GM19395 (cell line): ENCODE results near the gene ARSG.
"Not testable (repeated sequence)": the region's sequence is repeated elsewhere in the genome, so short reads cannot be mapped to it uniquely, and the experiment has no call there.

Source experiments
- ATAC-seq: cut with Tn5 transposase; IDR thresholded peaks from one replicate; pipeline ENCODE4 v1.9.1; 2021; ENCODE audit warnings: mild to moderate bottlenecking, moderate library complexity; ENCODE audit not compliant: unreplicated experiment

The ARSG gene

DNA sequence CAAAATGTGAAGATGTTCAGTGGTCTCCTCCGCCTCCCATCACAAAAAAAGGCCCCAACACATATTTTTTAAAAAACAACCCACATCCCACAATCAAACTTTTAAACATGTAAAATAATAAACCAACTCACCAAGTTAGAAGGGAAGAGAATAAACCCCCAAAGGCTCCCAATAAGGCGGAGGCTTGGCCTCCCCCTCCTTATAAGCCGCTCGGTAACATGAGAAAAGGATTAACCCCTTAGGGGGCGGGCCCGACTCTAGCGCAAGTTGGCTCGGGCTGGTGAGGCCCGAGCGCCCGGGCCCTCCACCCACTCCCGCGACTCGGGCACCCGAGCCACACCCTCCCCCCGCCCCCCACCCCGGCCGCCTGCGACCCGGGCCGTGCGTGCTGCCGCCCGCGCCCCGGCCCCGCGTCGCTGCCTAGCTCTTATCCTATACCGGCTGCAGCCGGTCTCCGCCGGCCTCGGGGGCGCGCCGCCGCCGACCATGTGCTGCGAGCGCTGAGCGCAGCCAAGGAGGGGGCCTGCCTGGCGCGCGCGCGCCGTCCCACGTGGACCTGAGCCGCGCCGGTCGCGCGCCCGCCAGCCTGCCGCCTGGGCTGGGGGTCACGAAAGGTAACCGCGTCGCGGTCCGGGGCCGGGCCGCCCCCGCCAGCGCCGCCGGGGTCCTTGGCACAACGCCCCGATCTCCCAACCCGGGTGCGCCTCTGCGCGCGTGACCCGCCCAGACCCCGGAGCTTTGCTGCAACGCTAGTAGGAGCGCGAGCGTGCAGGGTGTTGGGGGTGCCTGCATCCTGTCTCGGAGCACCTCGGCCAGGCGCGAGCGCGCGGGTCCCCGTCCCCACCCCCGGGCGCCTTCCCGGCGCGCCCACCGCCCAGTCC lies at the start of gene ARSG, which contains the start of gene SLC16A6:
ARSG (plus strand) TSS at position 541 of the 881 bp plus-strand sequence. CDS start 15,999 bp downstream, outside the sequence.
SLC16A6 (minus strand) TSS at position 173 of the 881 bp plus-strand sequence. CDS start 12,807 bp downstream, outside the sequence.
- peak; percentile 44 for ATAC-seq

DNA sequence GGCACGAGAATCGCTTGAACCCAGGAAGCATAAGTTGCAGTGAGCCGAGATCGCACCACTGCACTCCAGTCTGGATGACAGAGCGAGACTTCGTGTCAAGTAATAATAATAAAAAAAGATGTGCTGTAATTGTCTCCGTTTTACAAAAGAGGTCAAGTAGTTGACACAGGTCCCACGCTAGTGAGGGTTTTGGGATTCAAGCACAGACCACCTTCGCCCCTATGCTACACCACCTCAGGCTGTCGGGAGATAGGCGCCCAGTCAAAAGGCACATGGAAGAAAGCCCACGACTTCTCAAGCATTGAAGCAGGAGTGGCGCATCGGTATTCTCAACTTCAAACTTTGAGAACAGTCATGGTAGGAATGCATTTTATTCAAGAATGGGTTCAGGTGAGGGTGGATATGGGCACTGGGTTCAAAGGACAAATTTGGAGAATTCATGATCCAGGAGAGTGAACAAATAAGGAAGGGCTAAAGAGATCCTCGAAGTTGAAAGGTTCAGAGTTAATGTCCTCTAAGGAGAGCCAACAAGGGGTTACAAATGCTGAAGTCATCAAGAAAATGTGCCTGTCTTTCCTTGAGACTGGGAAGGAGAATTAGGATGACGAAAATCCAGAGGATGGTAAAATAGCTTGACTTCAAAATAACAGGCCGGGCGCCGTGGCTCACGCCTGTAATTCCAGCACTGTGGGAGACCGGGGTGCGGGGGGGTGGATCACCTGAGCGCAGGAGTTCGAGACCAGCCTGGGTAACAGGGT lies 44.8 kb upstream of the ARSG start:
- no peak for ATAC-seq

DNA sequence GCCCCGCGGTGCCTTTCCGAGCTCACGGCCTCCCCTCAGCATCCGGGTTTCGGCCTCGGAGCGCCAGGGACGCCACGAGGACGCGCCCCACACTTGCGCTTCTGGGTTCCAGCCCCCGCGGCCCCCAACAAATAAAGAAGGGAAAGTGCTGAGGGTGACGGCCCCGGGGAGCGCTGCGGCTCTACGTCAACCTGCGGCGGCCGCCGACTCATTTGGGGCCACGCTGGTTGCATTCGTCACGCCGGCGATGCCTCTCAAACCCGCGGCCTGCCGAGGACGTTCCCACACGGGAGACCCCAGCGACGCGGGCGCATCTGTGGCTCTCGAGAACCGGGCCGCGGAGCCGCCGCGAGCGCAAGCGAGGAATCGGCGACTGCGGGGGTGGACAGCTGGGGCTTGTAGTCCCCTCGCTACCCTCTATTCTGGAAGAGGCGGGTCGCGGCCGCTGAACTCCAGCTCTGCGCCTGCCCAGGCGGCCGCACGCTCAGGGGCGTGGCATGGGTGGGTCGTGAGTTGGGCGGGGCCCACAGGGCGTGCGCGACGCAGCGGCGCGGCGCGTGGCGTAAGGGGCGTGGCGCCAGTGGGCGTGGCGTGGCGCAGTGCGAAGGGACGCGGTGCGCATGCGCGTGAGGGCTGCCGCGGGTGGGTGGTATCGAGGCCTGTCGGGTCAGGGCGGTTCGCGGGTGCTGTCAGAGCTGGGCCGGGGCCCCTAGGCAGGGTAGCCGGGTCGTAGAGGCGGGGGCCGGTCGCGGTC lies 43.7 kb upstream of the ARSG start, which contains the start of gene AMZ2:
AMZ2 (plus strand) TSS at position 599 of the 754 bp plus-strand sequence. CDS start 2,145 bp downstream, outside the sequence.
- peak; percentile 89 for ATAC-seq

DNA sequence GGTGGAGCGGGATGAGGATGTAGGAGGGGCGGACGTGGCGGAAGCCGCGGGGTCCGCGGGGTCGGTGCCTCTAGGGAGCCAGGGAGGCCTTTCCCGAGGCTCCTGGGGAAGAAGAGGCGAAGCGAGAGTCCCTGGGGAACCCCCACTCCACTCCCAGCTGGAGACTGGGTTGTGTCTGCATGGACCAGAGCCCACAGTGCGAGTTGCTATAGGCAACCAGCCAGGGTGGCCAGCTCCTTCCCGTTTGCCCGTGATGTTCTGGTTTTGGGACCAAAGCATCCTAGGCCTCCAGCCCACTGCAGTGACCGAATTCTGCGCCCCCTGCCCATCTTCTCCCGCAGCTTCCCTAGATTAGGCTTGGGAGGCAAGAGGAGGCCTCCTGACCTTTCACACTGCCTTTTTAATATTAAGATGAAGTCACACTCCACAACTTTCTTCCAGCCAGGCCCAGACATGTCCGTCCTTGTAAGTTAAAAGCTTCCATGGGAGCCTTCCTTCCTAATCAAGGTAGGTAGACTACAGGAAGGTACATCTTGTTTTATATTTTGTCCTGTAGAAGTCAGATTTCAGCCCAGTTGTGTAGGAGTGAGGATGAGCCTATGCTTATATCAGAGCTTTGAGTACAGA lies 43.0 kb upstream of the ARSG start:
- peak; percentile 32 for ATAC-seq

DNA sequence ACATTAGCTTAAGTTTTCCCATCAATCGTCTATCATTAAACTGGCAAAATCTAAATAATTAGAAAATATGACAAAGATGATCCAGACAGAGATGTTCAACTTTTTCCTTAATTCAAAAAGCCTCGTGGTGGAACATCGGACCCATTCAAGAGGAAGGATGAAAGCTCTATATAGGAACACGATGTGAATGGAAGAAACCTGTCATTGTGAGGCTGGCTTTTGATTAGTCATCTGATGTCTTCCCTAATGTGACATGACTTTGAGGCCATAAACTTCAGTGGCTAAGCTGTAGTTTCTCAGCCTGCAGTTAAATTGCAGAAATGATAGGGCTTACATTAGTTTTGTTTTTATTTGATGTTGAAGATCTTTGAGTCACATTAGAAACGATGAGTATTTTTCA lies 42.4 kb upstream of the ARSG start:
- ATAC-seq, result no peak

DNA sequence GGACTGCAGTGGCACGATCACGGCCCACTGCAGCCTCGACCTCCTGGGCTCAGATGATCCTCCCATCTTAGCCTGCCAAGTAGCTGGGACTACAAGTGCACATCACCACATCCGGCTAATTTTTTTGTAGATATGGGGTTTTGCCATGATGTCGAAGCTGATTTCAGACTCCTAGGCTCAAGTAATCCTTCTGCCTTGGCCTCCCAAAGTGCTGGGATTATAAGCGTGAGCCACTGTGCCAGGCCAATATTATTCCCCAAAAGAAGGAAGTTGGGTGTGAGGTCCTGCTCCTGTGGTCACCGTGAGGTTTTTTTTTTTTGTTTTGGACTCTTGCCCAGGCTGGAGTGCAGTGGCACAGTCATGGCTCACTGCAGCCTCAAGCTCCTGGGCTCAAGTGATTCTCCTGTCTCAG lies 41.9 kb upstream of the ARSG start:
- ATAC-seq, result no peak

DNA sequence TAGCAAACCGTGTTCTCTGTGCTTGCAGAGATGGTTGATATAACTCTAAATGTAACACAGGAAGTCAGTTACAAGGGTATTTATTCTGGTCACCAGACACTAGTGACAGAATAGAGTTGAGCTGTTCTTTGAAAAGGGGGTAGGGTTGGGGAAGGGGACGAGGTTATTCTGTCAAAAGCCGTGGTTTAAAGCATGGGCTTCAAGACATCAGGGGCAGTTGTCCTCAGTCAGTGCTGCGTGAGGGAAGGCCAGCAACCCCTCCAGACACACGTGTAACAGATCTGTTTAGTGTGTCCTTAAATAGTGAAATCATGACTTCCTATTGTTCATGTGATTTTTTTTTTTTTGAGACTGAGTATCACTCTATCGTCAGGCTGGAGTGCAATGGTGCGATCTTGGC lies 37.9 kb upstream of the ARSG start:
- not testable (repeated sequence) for ATAC-seq

DNA sequence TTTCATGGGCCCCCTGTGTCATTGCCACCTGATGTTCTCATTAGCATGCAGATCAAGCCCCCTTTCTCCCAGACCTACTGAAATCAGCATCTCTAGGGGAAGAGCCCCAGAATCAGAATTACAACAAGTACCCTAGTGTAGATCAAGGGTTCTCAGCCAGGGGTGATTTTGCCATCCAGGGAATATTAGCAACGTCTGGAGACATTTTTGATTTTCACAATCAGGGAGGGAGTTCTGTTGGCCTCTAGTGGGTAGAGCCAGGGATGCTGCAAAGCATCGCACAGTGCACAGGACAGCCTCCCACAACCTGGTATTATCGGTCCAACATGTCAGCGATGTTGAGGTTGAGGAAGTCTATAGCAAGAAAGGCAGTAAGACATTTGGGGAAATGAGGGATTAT lies 36.1 kb upstream of the ARSG start:
- no peak for ATAC-seq

DNA sequence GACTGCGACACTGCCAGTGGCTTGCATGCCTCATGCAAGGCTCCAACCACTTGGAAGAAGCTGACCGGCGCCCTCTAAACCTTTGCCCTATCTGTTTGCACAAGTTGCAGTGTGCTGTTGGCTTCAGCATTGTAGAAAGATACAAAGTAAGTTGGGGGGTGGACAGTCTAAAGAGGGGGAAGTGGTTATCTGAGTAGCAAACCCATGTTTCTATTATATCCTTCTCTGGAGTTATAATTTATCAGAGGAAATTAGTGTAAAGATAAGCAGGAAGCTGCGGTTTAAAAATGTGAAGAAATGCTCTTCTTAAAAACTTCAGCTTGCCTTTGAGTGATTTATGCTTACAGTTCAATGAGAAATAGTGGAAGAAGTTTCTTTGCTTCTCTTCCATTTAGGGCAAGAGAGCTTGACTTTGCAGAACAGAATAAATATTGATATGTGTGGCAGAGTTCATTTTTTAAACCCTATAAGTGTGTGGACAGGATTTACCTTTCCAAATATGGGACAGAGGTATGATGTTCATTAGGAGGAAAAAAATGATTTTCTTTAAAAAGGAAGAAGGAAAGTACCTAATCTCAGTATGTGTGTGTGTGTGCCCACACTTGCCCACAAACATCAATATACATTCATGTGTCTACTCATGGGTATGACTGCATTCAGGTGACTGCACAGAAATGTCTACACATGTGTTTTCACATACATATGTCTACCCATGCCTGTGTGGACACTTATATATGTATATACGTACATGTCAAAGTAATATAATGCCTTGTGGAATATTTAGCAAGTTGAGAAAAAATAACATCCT lies 35.4 kb upstream of the ARSG start:
- ATAC-seq, result no peak

DNA sequence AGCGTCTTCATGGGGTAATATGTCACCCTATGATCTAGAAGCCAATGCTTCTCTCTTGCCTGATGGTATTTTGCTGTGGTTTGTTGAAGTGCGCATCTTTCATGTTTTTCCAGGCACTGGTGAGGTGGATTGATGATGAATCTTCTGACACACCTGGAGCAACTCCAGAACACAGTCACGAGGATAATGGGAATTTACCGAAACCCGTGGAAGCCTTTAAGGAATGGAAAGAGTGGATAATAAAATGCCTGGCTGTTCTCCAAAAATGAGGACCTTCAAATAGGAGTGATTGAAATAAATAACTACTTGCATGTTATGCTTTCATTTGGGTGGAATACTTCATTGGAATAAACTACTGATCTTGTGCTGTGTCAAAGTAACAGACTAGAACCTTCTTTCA lies 34.6 kb upstream of the ARSG start:
- not testable (repeated sequence) for ATAC-seq

DNA sequence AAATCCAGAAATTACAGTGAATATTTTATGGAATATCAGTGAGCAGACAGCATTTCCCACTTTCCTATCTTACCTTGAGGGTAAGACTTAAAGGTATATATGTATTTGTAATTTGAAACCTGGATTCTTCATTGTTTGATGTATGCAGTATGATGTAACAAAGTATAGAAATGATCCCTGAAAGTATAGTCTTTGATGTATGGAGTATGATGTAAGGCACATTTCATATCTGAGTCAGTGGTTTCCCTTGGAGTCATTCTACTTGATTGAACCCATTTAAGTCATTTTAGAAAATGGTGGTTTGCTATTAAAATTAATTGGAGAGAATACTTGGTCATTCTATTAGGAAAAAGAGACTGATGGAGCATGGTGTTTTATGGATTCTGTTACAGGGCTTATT lies 33.4 kb upstream of the ARSG start:
- ATAC-seq, result no peak

DNA sequence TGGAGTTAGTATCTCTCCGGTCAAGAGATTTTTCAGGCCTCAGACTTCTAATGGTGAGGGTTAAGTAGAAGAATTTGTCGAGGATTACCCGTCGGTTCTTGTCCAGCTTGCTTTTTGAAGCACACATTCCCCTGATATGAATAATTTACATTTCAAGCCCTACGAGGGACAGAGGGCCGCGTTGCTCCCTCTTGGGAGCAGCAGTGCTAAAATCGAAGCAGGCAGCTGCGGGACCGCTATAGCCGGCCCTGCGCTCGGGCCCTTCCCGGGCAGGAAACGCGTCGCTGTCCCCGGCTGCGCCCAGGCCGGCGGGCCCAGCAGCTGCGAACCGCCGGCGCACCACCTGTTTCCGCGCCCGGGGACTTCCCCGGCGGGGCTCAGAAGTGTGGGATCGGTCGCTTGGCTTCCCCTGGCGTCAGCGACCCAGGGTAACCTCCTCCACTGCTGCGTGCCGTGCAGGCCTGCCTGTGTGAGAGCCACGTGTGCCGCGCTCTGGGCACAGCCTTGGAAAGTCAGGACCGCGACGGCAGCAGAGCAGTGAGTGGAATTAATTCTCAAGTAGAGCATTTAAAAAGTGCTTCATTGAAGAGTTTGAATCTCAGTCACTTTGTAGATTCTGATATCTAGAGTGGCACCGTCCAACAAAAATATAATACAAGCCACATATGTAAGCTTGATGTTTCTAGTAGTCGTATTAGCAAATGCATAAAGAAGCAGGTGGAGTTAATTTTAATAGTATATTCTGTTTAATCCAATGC lies 32.2 kb upstream of the ARSG start:
- ATAC-seq, result peak; percentile 85

DNA sequence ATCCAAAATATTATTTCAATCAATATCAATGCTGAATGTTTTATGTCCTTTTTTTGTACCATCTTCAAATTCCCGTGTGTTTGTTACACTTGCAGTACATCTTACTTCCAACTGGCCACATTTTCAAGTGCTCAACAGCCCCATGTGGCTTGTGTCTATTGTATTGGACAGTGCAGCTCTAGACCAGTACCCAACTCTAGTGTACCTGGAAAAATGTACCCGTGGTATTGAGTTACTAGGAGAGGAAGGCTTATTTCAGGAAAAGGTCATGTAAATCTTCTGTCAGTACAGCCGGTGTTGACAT lies 31.7 kb upstream of the ARSG start:
- ATAC-seq, result not testable (repeated sequence)

DNA sequence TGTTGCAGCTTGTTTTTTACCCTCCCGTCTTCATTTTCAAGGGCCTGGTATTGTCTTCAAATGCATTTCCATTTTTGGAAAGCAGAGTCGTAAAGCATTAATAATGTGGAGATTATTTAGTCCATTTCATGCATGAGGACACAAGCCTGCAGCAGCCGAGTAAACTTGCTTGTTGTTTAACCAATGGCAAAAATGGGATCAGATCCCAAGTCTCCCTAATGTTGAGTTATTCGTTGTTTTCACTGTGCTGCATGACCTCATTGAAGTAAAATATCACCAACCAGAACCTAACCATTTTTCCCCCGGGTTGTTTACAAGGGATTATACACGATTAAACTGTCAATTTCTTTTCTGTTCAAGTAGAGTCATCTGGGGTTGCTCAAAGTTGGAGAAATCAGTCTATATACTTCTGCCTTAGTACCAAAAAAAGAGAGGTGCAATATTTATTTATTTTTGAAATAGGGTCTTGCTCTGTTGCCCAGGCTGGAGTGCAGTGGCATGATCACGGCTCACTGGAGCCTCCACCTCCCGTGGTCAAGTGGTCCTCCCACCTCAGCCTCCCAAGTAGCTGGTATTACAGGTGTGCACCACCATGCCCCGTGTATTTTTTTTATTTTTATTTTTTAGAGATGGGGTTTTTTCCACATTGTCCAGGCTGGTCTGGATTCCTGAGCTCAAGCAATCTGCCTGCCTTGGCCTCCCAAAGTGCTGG lies 31.1 kb upstream of the ARSG start:
- no peak for ATAC-seq

DNA sequence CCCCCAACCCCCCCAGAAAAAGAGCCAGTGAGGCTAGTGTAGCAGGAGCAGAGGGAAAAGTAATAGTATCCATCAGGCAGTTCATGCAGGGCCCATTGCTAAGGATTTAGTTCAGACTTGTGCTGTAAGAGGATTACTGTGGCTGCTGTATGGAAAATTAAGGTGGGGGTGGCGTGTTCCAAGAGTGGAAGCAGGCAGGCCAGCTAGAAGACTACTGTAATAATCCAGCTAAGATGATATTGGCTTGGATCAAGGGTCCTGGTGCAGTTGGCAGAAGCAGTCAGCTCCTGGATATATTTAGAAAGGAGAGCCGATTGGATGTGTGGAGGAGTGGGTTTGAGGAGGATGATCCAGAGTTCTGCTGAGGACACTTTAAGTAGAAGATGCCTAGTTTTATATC lies 28.8 kb upstream of the ARSG start:
- ATAC-seq, result not testable (repeated sequence)

DNA sequence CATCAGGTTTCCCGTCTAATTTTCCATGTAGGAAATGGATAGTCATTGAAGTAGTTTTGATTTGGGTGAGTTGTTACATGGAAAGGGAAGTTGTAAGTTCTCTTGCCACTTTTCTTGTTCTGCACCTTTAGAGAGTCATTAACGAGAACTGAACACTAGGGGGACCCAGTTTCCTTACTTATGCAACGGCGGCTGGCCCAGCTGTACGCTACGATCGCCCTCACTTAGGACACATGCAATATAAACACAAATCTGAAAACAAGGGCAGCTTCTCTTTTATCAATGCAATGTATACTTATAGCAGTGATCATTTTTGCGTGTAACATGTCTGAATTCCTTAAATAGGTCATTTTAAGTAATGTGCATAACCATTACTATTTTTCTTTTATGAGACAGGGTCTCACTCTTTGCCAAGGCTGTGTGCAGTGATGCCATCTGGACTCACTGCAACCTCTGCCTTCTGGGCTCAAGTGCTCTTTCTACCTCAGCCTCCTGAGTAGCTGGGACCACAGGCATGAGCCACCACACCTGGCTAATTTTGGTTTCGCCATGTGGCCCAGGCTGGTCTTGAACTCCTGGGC lies 28.1 kb upstream of the ARSG start:
- ATAC-seq, result peak; percentile 48

DNA sequence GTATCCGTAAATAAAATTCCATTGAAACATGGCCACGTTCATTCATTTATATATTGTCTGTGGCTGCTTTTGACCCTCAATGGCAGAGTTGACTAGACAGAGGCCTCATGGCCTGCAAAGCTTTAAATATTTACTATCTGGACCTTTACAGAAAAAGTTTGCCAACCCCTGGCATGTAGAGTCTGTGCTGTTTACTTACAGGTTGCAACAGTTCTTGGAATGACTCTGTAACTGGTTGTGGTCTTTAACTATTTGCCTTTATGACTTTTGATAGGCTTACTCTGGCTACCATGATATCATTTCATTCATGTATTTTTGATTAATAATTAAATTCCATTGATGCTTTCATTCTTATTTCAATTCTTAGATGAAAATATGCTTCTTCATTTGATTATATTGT lies 25.5 kb upstream of the ARSG start:
- ATAC-seq, result not testable (repeated sequence)

DNA sequence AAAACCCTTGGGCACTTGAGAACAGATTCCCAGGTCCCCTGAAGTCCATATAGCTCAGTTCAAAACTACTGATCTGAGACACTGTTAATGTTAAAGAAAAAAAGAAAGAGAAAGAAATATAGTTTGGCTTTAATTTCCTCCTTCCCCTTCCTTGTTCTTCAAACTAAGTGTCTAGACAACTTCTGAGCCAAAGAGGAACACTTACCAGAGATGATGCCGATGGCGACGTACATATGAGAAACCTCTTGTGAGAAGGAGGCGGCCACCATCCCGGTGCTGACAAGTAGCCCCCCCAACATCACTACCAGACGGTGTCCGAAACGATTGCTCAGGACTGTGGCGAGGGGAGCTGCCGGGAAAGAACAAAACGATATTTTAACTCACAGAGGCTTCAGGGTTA lies 17.6 kb upstream of the ARSG start:
- no peak for ATAC-seq
